AG09309 (cell line): ENCODE results near the gene PCDHGB1.
A peak's percentile ranks its signal among the peaks of the same experiment; 100 is the strongest.

ENCODE experiments used
- DNase-seq: peaks from one replicate; pipeline ENCODE4 v3.0.0-alpha.2; 2010; ENCODE audit warnings: low read depth
- H3K4me3 ChIP-seq: 2 replicates; pipeline ENCODE4 v1.5.1; 2011; ENCODE audit warnings: mild to moderate bottlenecking, low read depth, low read length, moderate library complexity; ENCODE audit not compliant: control insufficient read depth
- TF ChIP-seq, protein P1 (sequence below): IDR thresholded peaks from 2 replicates; pipeline ENCODE4 v1.5.1; 2011; ENCODE audit warnings: mild to moderate bottlenecking, low read depth, low read length, inconsistent platforms; ENCODE audit not compliant: insufficient read depth, control insufficient read depth; ENCODE audit errors: missing control alignments

The PCDHGB1 gene

DNA sequence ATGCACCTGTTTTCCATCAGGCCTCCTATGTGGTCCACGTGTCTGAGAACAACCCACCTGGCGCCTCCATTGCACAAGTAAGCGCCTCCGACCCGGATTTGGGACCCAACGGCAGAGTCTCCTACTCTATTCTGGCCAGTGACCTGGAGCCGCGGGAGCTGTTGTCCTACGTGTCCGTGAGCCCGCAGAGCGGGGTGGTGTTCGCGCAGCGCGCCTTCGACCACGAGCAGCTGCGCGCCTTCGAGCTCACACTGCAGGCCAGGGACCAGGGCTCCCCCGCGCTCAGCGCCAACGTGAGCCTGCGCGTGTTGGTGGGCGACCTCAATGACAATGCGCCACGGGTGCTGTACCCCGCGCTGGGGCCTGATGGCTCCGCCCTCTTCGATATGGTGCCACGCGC is 1.7 kb downstream of the PCDHGB1 start:
- TF ChIP-seq, protein P1, sequence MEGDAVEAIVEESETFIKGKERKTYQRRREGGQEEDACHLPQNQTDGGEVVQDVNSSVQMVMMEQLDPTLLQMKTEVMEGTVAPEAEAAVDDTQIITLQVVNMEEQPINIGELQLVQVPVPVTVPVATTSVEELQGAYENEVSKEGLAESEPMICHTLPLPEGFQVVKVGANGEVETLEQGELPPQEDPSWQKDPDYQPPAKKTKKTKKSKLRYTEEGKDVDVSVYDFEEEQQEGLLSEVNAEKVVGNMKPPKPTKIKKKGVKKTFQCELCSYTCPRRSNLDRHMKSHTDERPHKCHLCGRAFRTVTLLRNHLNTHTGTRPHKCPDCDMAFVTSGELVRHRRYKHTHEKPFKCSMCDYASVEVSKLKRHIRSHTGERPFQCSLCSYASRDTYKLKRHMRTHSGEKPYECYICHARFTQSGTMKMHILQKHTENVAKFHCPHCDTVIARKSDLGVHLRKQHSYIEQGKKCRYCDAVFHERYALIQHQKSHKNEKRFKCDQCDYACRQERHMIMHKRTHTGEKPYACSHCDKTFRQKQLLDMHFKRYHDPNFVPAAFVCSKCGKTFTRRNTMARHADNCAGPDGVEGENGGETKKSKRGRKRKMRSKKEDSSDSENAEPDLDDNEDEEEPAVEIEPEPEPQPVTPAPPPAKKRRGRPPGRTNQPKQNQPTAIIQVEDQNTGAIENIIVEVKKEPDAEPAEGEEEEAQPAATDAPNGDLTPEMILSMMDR, result no peak
- H3K4me3 ChIP-seq, result no peak overlapping the region
- DNase-seq, result no peak

DNA sequence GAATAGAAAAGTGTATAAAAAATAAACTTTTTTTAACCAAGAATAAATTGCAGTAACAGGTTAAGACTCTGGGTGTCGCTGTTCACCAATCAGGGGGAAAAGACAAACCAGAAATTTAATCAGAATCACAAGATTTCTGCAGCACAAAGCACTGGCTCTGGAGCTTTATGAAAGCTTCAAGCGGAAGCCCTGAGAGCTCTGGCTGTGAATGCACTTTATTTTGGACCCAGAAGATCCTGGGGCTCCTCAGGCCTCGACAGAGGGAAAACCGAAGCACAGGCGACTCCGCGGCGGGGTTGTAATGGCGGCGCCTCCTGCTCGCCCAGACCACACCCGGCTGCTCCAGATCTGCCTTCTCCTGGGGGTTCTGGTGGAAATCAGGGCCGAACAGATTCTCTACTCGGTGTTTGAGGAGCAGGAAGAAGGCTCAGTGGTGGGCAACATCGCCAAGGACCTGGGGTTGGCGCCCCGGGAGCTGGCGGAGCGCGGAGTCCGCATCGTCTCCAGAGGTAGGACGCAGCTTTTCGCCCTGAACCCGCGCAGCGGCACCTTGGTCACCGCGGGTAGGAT is 5.1 kb downstream of the PCDHGB1 start, which contains the start of gene PCDHGA4:
TSS of gene PCDHGA4 (plus strand) at position 122 of the 570 bp plus-strand sequence. CDS start at position 209, 87 bp downstream.
- H3K4me3 ChIP-seq, result peak within 1 kb of the TSS; percentile 37
- DNase-seq, result no peak
- TF ChIP-seq, protein P1, result peak; percentile 50

DNA sequence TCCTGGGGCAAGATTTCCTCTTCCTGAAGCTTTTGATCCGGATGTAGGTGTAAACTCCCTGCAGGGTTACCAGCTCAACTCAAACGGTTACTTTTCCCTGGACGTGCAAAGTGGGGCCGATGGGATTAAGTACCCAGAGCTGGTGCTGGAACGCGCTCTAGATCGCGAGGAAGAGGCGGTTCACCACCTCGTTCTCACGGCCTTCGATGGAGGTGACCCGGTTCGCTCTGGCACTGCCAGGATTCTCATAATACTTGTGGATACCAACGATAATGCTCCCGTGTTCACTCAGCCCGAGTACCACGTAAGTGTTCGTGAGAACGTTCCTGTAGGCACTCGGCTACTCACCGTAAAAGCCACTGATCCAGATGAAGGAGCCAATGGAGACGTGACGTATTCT is 5.7 kb downstream of the PCDHGB1 start:
- DNase-seq, result no peak
- TF ChIP-seq, protein P1, result no peak
- peak overlapping the region; percentile 37 for H3K4me3 ChIP-seq

DNA sequence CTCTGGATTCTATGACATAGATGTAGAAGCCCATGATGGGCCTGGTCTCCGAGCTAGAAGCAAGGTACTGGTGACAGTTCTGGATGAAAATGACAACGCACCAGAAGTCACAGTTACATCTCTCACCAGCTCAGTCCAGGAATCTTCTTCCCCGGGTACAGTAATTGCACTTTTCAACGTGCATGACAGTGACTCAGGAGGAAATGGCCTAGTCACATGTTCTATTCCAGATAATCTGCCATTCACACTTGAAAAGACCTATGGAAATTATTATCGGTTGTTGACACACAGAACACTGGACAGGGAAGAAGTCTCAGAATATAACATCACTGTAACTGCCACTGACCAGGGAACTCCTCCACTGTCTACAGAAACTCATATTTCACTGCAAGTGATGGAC is 6.2 kb downstream of the PCDHGB1 start:
- H3K4me3 ChIP-seq, result no peak overlapping the region
- TF ChIP-seq, protein P1, result no peak
- no peak for DNase-seq

DNA sequence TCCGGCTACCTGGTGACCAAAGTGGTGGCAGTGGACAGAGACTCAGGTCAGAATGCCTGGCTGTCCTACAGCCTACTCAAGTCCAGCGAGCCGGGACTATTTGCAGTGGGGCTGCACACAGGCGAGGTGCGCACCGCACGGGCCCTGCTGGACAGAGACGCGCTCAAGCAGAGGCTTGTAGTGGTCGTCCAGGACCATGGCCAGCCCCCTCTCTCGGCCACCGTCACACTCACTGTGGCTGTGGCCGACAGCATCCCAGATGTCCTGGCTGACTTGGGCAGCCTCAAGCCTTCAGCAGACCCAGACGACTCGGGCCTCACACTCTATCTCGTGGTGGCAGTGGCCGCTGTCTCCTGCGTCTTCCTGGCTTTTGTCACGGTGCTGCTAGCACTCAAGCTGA is 7.1 kb downstream of the PCDHGB1 start:
- H3K4me3 ChIP-seq, result no peak overlapping the region
- TF ChIP-seq, protein P1, result no peak
- DNase-seq, result no peak

DNA sequence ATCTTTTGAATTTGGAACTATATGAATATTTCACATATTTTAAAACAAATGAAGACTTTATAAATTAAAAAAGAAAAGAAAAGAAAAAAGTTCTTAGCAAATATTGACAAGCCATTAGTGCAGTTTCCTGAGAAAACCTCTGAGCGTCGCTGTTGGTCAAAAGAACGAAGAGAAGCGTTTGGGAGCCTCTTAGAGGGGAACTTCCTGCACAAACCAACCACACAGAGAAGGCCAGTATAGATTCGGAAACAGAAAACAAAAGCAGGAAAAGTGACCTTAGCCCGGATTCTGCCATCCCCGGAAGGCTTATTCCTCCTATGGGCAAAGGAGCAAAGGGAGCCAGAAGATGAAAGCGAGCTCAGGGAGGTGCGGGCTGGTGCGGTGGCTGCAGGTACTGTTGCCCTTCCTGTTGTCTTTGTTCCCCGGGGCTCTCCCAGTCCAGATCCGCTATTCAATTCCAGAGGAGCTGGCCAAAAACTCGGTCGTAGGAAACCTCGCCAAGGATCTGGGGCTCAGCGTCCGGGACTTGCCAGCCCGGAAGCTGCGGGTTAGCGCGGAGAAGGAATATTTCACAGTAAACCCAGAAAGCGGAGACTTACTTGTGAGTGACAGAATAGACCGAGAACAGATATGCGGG is 10.0 kb downstream of the PCDHGB1 start, which contains the start of gene PCDHGB2:
TSS of gene PCDHGB2 (plus strand) at position 205 of the 637 bp plus-strand sequence. CDS start at position 347, 142 bp downstream.
- no peak for DNase-seq
- peak within 1 kb of the TSS; percentile 59 for H3K4me3 ChIP-seq
- TF ChIP-seq, protein P1, result peak; percentile 59
